Mesendoderm (in vitro differentiated cells): ENCODE data around the gene S100P.

Source experiments
- DNase-seq: peaks from one replicate; pipeline ENCODE4 v3.0.0; 2013
- H2AK5ac ChIP-seq: 2 replicates; pipeline ENCODE4 v1.6.1; 2013; ENCODE audit warnings: low read length, inconsistent platforms
- H2BK120ac ChIP-seq: 2 replicates; pipeline ENCODE4 v1.6.1; 2013; ENCODE audit warnings: low read depth, mild to moderate bottlenecking, low read length, moderate library complexity, mixed read lengths
- H2BK15ac ChIP-seq: replicated peaks from 2 replicates; pipeline ENCODE4 v1.6.1; 2013; ENCODE audit warnings: low read depth, mild to moderate bottlenecking, moderate library complexity
- H2BK5ac ChIP-seq: 2 replicates; pipeline ENCODE4 v1.6.1; 2013; ENCODE audit warnings: low read length, inconsistent platforms
- H3K18ac ChIP-seq: 2 replicates; pipeline ENCODE4 v1.6.1; 2013; ENCODE audit warnings: mild to moderate bottlenecking, low read length, mixed read lengths
- H3K23ac ChIP-seq: one replicate; pipeline ENCODE4 v1.6.1; 2013; ENCODE audit warnings: low read length
- H3K27ac ChIP-seq: 2 replicates; pipeline ENCODE4 v1.5.1; 2013; ENCODE audit warnings: low read depth, mild to moderate bottlenecking, inconsistent platforms, low read length, moderate library complexity
- H3K27me3 ChIP-seq: 2 replicates; pipeline ENCODE4 v1.6.1; 2013; ENCODE audit warnings: low read length, control low read depth, mild to moderate bottlenecking, inconsistent platforms; ENCODE audit not compliant: insufficient read depth, poor library complexity
- H3K36me3 ChIP-seq: 2 replicates; pipeline ENCODE4 v1.6.1; 2013; ENCODE audit warnings: low read length, inconsistent platforms; ENCODE audit not compliant: control insufficient read depth, insufficient read depth
- H3K4ac ChIP-seq: one replicate; pipeline ENCODE4 v1.6.1; 2013; ENCODE audit warnings: low read depth, mild to moderate bottlenecking, low read length, moderate library complexity
- H3K4me1 ChIP-seq: 2 replicates; pipeline ENCODE4 v1.6.1; 2013; ENCODE audit warnings: low read depth, low read length, inconsistent platforms; ENCODE audit not compliant: control insufficient read depth
- H3K4me2 ChIP-seq: 2 replicates; pipeline ENCODE4 v1.6.1; 2013; ENCODE audit warnings: low read length
- H3K4me3 ChIP-seq: 2 replicates; pipeline ENCODE4 v1.5.1; 2013; ENCODE audit warnings: mild to moderate bottlenecking, low read length
- H3K56ac ChIP-seq: one replicate; pipeline ENCODE4 v1.6.1; 2013; ENCODE audit warnings: low read length
- H3K79me1 ChIP-seq: 2 replicates; pipeline ENCODE4 v1.6.1; 2013; ENCODE audit warnings: low read length, inconsistent platforms
- H3K79me2 ChIP-seq: 2 replicates; pipeline ENCODE4 v1.6.1; 2013; ENCODE audit warnings: mild to moderate bottlenecking, low read length; ENCODE audit not compliant: control insufficient read depth, insufficient read depth
- H3K9ac ChIP-seq: 2 replicates; pipeline ENCODE4 v1.6.1; 2013; ENCODE audit warnings: low read length, inconsistent platforms
- H4K5ac ChIP-seq: one replicate; pipeline ENCODE4 v1.6.1; 2013; ENCODE audit warnings: low read length
- H4K8ac ChIP-seq: one replicate; pipeline ENCODE4 v1.6.1; 2013; ENCODE audit warnings: low read depth, mild to moderate bottlenecking, control low read depth, low read length, moderate library complexity
- WGBS: extraction: QIAGEN DNeasy Blood & Tissue Kit; methylation state at CpG from one replicate; pipeline ENCODE4 v1.1.7; 2013; ENCODE audit warnings: low lambda C conversion rate, missing lambda C conversion rate; ENCODE audit not compliant: insufficient coverage; ENCODE audit errors: extremely low coverage; 5-methylcytosine and 5-hydroxymethylcytosine counted together

Gene S100P

DNA sequence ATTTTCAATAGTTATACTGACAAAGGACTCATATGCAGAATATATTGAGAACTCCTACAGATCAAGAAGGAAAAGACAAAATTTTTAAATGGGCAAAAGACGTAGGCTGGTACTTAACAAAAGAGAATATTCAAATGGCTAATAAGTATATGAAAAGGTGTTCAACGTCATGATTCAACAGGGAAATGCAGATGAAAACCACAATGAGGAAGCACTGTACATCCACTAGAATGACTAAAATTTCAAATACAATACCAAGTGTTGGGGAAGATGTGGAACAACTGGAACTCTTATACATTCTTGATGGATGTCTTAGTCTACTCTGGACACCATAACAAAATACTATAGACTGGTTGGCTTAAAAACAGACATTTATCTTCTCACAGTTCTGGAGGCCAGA lies 17.3 kb downstream of the S100P start:
- Histone ChIP-seq H4K8ac (no peak overlapping the region), H2BK5ac (no peak overlapping the region), H4K5ac (no peak overlapping the region), H2AK5ac (no peak overlapping the region), H3K4me3 (no peak overlapping the region), H3K79me2 (peaks cover 33% of the 10 kb centered on the region), H3K23ac (no peak overlapping the region), H3K27ac (no peak overlapping the region), H2BK120ac (no peak overlapping the region), H3K4me1 (peaks cover 10% of the 10 kb centered on the region), H3K56ac (no peak overlapping the region), H3K4me2 (no peak overlapping the region), H2BK15ac (no peak overlapping the region), H3K4ac (no peak overlapping the region), H3K9ac (no peak overlapping the region), H3K79me1 (peaks cover 19% of the 10 kb centered on the region), H3K27me3 (no peaks in the 10 kb centered on the region), H3K36me3 (no peaks in the 10 kb centered on the region), H3K18ac (no peak overlapping the region)
- no peak for DNase-seq
- no CpG with 5 or more reads among the region's 2 CpGs for WGBS

GRCh38 chr4:6714954-6715353 lies 21.3 kb downstream of the S100P start:
- H3K9ac ChIP-seq, result no peak overlapping the region
- H3K23ac ChIP-seq, result no peak overlapping the region
- H3K4me2 ChIP-seq, result no peak overlapping the region
- peaks cover 7% of the 10 kb centered on the region for H3K79me1 ChIP-seq
- no peak overlapping the region for H4K5ac ChIP-seq
- no peaks in the 10 kb centered on the region for H3K36me3 ChIP-seq
- WGBS, result no CpG with 5 or more reads among the region's 1 CpG
- DNase-seq, result no peak
- no peak overlapping the region for H3K56ac ChIP-seq
- H3K4ac ChIP-seq, result no peak overlapping the region
- peaks cover 9% of the 10 kb centered on the region for H3K79me2 ChIP-seq
- no peaks in the 10 kb centered on the region for H3K27me3 ChIP-seq
- H2BK5ac ChIP-seq, result no peak overlapping the region
- H3K18ac ChIP-seq, result no peak overlapping the region
- H2BK15ac ChIP-seq, result no peak overlapping the region
- H3K27ac ChIP-seq, result no peak overlapping the region
- H3K4me3 ChIP-seq, result no peak overlapping the region
- H2BK120ac ChIP-seq, result no peak overlapping the region
- H4K8ac ChIP-seq, result no peak overlapping the region
- no peaks in the 10 kb centered on the region for H3K4me1 ChIP-seq
- H2AK5ac ChIP-seq, result no peak overlapping the region

DNA sequence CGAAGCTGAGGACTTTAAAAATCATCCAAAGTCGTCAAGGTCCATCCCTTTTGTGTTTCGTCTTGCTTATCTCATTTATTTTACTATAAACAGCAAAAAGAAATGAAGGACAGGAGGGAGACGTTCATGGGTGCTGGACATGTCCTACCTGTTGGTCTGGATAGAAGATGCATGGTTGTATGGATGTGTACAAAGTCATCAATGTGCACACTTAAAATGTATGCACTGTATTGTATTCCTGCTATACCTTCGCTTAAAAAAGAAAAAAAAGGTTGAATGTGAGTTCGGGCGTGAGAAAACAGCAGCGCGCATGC lies 22.0 kb downstream of the S100P start:
- peak overlapping the region; percentile 62 for H3K9ac ChIP-seq
- no peaks in the 10 kb centered on the region for H3K36me3 ChIP-seq
- peak overlapping the region; percentile 84 for H3K56ac ChIP-seq
- peaks cover 7% of the 10 kb centered on the region for H3K79me1 ChIP-seq
- peak overlapping the region; percentile 28 for H4K8ac ChIP-seq
- no peak overlapping the region for H2BK120ac ChIP-seq
- no peaks in the 10 kb centered on the region for H3K27me3 ChIP-seq
- no peak overlapping the region for H3K23ac ChIP-seq
- no peak overlapping the region for H3K4me3 ChIP-seq
- H3K27ac ChIP-seq, result no peak overlapping the region
- H2BK5ac ChIP-seq, result no peak overlapping the region
- H3K79me2 ChIP-seq, result peaks cover 9% of the 10 kb centered on the region
- H2AK5ac ChIP-seq, result no peak overlapping the region
- H4K5ac ChIP-seq, result peak overlapping the region; percentile 98
- H2BK15ac ChIP-seq, result no peak overlapping the region
- WGBS, result no CpG with 5 or more reads among the region's 9 CpGs
- H3K4me1 ChIP-seq, result no peaks in the 10 kb centered on the region
- no peak for DNase-seq
- H3K4ac ChIP-seq, result no peak overlapping the region
- H3K18ac ChIP-seq, result no peak overlapping the region
- H3K4me2 ChIP-seq, result peak overlapping the region; percentile 53

- Histone ChIP-seq H4K5ac (peak within 1 kb of the TSS; percentile 98), H3K4me3 (peak within 1 kb of the TSS; percentile 98), H3K56ac (peak within 1 kb of the TSS; percentile 100), H2AK5ac (peak within 1 kb of the TSS; percentile 68), H2BK15ac (no peak within 1 kb of the TSS), H3K9ac (peak within 1 kb of the TSS; percentile 99), H4K8ac (peak within 1 kb of the TSS; percentile 28), H3K4ac (peak within 1 kb of the TSS; percentile 17), H3K79me1 (peaks cover 7% of the 10 kb centered on the region), H3K27ac (no peak within 1 kb of the TSS), H2BK120ac (no peak within 1 kb of the TSS), H3K27me3 (no peaks in the 10 kb centered on the region), H3K4me2 (peak within 1 kb of the TSS; percentile 97), H3K79me2 (peaks cover 9% of the 10 kb centered on the region), H3K23ac (peak within 1 kb of the TSS; percentile 95), H3K4me1 (no peaks in the 10 kb centered on the region), H3K36me3 (no peaks in the 10 kb centered on the region), H2BK5ac (peak within 1 kb of the TSS; percentile 42), H3K18ac (peak within 1 kb of the TSS; percentile 34)
- peak; percentile 93 for DNase-seq
- no CpG with 5 or more reads among the region's 109 CpGs for WGBS
Measured at GRCh38 chr4:6716018-6716911, 22.6 kb downstream of the S100P start, which contains the start of gene BLOC1S4. Gene BLOC1S4, plus strand, starts transcription at chr4:6716174. Its CDS starts 36 bp downstream, at chr4:6716210.

DNA sequence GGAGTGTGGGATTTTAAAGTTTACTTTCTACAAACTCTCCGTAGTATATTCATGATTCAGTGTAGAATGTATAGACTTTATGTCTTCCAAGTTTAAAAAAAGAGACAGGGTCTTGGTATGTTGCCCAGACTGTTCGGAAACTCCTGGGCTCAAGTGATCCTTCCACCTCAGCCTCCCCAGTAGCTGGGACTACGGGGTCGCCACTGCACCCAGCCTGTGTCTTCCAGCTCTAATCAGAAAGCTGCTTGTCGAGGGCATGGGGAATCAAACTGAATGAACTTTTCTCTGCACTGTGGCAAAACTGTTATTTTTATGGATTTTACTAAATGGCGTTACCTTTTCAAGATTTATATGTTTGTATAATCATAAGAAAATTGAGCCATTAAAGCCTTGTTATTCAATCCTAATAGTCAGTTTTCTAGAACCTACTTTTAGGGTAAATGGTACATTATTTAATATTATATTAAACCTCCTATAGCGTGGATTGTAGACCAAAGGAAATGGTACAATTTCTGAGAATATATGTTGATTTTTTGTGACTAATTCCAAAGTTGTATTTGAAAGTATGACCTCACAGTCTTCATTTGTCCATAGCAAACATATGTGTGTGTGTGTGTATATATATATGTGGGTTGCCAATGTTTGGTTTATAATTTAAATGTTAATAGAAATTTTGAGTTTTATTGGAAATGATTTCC lies 23.4 kb downstream of the S100P start:
- Histone ChIP-seq H3K27me3 (no peaks in the 10 kb centered on the region), H2AK5ac (no peak overlapping the region), H3K36me3 (no peaks in the 10 kb centered on the region), H3K4me1 (no peaks in the 10 kb centered on the region), H3K4me3 (peak overlapping the region; percentile 98), H4K8ac (no peak overlapping the region), H3K79me2 (peaks cover 9% of the 10 kb centered on the region), H3K56ac (peak overlapping the region; percentile 100), H3K18ac (no peak overlapping the region), H4K5ac (no peak overlapping the region), H3K79me1 (peaks cover 7% of the 10 kb centered on the region), H3K4me2 (peak overlapping the region; percentile 97), H2BK120ac (no peak overlapping the region), H3K4ac (no peak overlapping the region), H3K9ac (peak overlapping the region; percentile 99), H2BK15ac (no peak overlapping the region), H3K27ac (no peak overlapping the region), H2BK5ac (no peak overlapping the region), H3K23ac (no peak overlapping the region)
- no CpG with 5 or more reads among the region's 7 CpGs for WGBS
- DNase-seq, result no peak
